Mesendoderm (in vitro differentiated cells): ENCODE measurements around the gene RASSF10.

ENCODE experiments used
- DNase-seq: peaks from one replicate; pipeline ENCODE4 v3.0.0; 2013
- H2AK5ac ChIP-seq: 2 replicates; pipeline ENCODE4 v1.6.1; 2013; ENCODE audit warnings: low read length, inconsistent platforms
- H2BK120ac ChIP-seq: 2 replicates; pipeline ENCODE4 v1.6.1; 2013; ENCODE audit warnings: low read depth, mild to moderate bottlenecking, low read length, moderate library complexity, mixed read lengths
- H2BK15ac ChIP-seq: replicated peaks from 2 replicates; pipeline ENCODE4 v1.6.1; 2013; ENCODE audit warnings: low read depth, mild to moderate bottlenecking, moderate library complexity
- H2BK5ac ChIP-seq: 2 replicates; pipeline ENCODE4 v1.6.1; 2013; ENCODE audit warnings: low read length, inconsistent platforms
- H3K18ac ChIP-seq: 2 replicates; pipeline ENCODE4 v1.6.1; 2013; ENCODE audit warnings: mild to moderate bottlenecking, low read length, mixed read lengths
- H3K23ac ChIP-seq: one replicate; pipeline ENCODE4 v1.6.1; 2013; ENCODE audit warnings: low read length
- H3K27ac ChIP-seq: 2 replicates; pipeline ENCODE4 v1.5.1; 2013; ENCODE audit warnings: low read depth, mild to moderate bottlenecking, inconsistent platforms, low read length, moderate library complexity
- H3K27me3 ChIP-seq: 2 replicates; pipeline ENCODE4 v1.6.1; 2013; ENCODE audit warnings: low read length, control low read depth, mild to moderate bottlenecking, inconsistent platforms; ENCODE audit not compliant: insufficient read depth, poor library complexity
- H3K36me3 ChIP-seq: 2 replicates; pipeline ENCODE4 v1.6.1; 2013; ENCODE audit warnings: low read length, inconsistent platforms; ENCODE audit not compliant: control insufficient read depth, insufficient read depth
- H3K4ac ChIP-seq: one replicate; pipeline ENCODE4 v1.6.1; 2013; ENCODE audit warnings: low read depth, mild to moderate bottlenecking, low read length, moderate library complexity
- H3K4me1 ChIP-seq: 2 replicates; pipeline ENCODE4 v1.6.1; 2013; ENCODE audit warnings: low read depth, low read length, inconsistent platforms; ENCODE audit not compliant: control insufficient read depth
- H3K4me2 ChIP-seq: 2 replicates; pipeline ENCODE4 v1.6.1; 2013; ENCODE audit warnings: low read length
- H3K4me3 ChIP-seq: 2 replicates; pipeline ENCODE4 v1.5.1; 2013; ENCODE audit warnings: mild to moderate bottlenecking, low read length
- H3K56ac ChIP-seq: one replicate; pipeline ENCODE4 v1.6.1; 2013; ENCODE audit warnings: low read length
- H3K79me1 ChIP-seq: 2 replicates; pipeline ENCODE4 v1.6.1; 2013; ENCODE audit warnings: low read length, inconsistent platforms
- H3K79me2 ChIP-seq: 2 replicates; pipeline ENCODE4 v1.6.1; 2013; ENCODE audit warnings: mild to moderate bottlenecking, low read length; ENCODE audit not compliant: control insufficient read depth, insufficient read depth
- H3K9ac ChIP-seq: 2 replicates; pipeline ENCODE4 v1.6.1; 2013; ENCODE audit warnings: low read length, inconsistent platforms
- H4K5ac ChIP-seq: one replicate; pipeline ENCODE4 v1.6.1; 2013; ENCODE audit warnings: low read length
- H4K8ac ChIP-seq: one replicate; pipeline ENCODE4 v1.6.1; 2013; ENCODE audit warnings: low read depth, mild to moderate bottlenecking, control low read depth, low read length, moderate library complexity
- WGBS: extraction: QIAGEN DNeasy Blood & Tissue Kit; methylation state at CpG from one replicate; pipeline ENCODE4 v1.1.7; 2013; ENCODE audit warnings: low lambda C conversion rate, missing lambda C conversion rate; ENCODE audit not compliant: insufficient coverage; ENCODE audit errors: extremely low coverage; 5-methylcytosine and 5-hydroxymethylcytosine counted together

Gene RASSF10

GRCh38 chr11:13010749-13011465, 1.8 kb downstream of the RASSF10 start:
- no peak overlapping the region for H3K27ac ChIP-seq
- DNase-seq: peak; percentile 57
- H3K27me3 ChIP-seq: no peaks in the 10 kb centered on the region

GRCh38 chr11:13011466-13012055, 2.4 kb downstream of the RASSF10 start:
- no peaks in the 10 kb centered on the region for H3K79me1 ChIP-seq
- H3K27me3 ChIP-seq: no peaks in the 10 kb centered on the region
- peaks cover 12% of the 10 kb centered on the region for H3K4me1 ChIP-seq
- no peaks in the 10 kb centered on the region for H3K36me3 ChIP-seq
- no peak overlapping the region for H2AK5ac ChIP-seq
- peak; percentile 5 for DNase-seq
- no CpG with 5 or more reads among the region's 7 CpGs for WGBS
- H3K27ac ChIP-seq: peak overlapping the region; percentile 20
- peak overlapping the region; percentile 46 for H3K4me2 ChIP-seq
- H3K23ac ChIP-seq: no peak overlapping the region
- no peak overlapping the region for H2BK120ac ChIP-seq
- H2BK15ac ChIP-seq: no peak overlapping the region
- no peak overlapping the region for H4K5ac ChIP-seq
- H3K4ac ChIP-seq: no peak overlapping the region
- no peak overlapping the region for H4K8ac ChIP-seq
- no peak overlapping the region for H3K18ac ChIP-seq
- peak overlapping the region; percentile 75 for H3K9ac ChIP-seq
- H3K56ac ChIP-seq: peak overlapping the region; percentile 79
- H2BK5ac ChIP-seq: no peak overlapping the region
- H3K4me3 ChIP-seq: peak overlapping the region; percentile 63
- H3K79me2 ChIP-seq: no peaks in the 10 kb centered on the region

More at GRCh38 chr11:13010749-13011465, 1.8 kb downstream of the RASSF10 start:
- H3K56ac ChIP-seq: peak overlapping the region; percentile 93
- peak overlapping the region; percentile 46 for H3K4me2 ChIP-seq
- H3K23ac ChIP-seq: no peak overlapping the region
- no peaks in the 10 kb centered on the region for H3K79me1 ChIP-seq
- H3K9ac ChIP-seq: peak overlapping the region; percentile 80
- peak overlapping the region; percentile 22 for H2BK5ac ChIP-seq
- no CpG with 5 or more reads among the region's 37 CpGs for WGBS
- H2AK5ac ChIP-seq: no peak overlapping the region
- H3K4me3 ChIP-seq: peak overlapping the region; percentile 63
- no peak overlapping the region for H4K5ac ChIP-seq
- H3K36me3 ChIP-seq: no peaks in the 10 kb centered on the region
- no peak overlapping the region for H3K4ac ChIP-seq
- no peak overlapping the region for H4K8ac ChIP-seq
- no peak overlapping the region for H2BK120ac ChIP-seq
- H3K18ac ChIP-seq: peak overlapping the region; percentile 13
- no peak overlapping the region for H2BK15ac ChIP-seq
- H3K4me1 ChIP-seq: peaks cover 12% of the 10 kb centered on the region
- H3K79me2 ChIP-seq: no peaks in the 10 kb centered on the region

GRCh38 chr11:13012056-13012661, 3.0 kb downstream of the RASSF10 start:
- peaks cover 12% of the 10 kb centered on the region for H3K4me1 ChIP-seq
- H3K9ac ChIP-seq: peak overlapping the region; percentile 37
- H3K56ac ChIP-seq: no peak overlapping the region
- H3K4me3 ChIP-seq: no peak overlapping the region
- no peaks in the 10 kb centered on the region for H3K79me1 ChIP-seq
- H3K23ac ChIP-seq: no peak overlapping the region
- no peak overlapping the region for H2BK15ac ChIP-seq
- H3K79me2 ChIP-seq: no peaks in the 10 kb centered on the region
- H2AK5ac ChIP-seq: no peak overlapping the region
- H3K27ac ChIP-seq: no peak overlapping the region
- no peak overlapping the region for H3K4ac ChIP-seq
- H4K5ac ChIP-seq: no peak overlapping the region
- DNase-seq: peak; percentile 98
- H2BK5ac ChIP-seq: no peak overlapping the region
- no peaks in the 10 kb centered on the region for H3K27me3 ChIP-seq
- H3K18ac ChIP-seq: no peak overlapping the region
- H3K36me3 ChIP-seq: no peaks in the 10 kb centered on the region
- H4K8ac ChIP-seq: no peak overlapping the region
- no peak overlapping the region for H2BK120ac ChIP-seq
- WGBS: no CpG with 5 or more reads among the region's 9 CpGs
- H3K4me2 ChIP-seq: no peak overlapping the region

GRCh38 chr11:13013054-13013488, 4.0 kb downstream of the RASSF10 start:
- peak overlapping the region; percentile 0 for H3K4me2 ChIP-seq
- H3K79me1 ChIP-seq: no peaks in the 10 kb centered on the region
- no peaks in the 10 kb centered on the region for H3K27me3 ChIP-seq
- no peaks in the 10 kb centered on the region for H3K36me3 ChIP-seq
- H3K9ac ChIP-seq: peak overlapping the region; percentile 21
- peak overlapping the region; percentile 26 for H3K56ac ChIP-seq
- H2AK5ac ChIP-seq: no peak overlapping the region
- H3K23ac ChIP-seq: no peak overlapping the region
- no peak overlapping the region for H2BK15ac ChIP-seq
- no peak overlapping the region for H3K4ac ChIP-seq
- H3K27ac ChIP-seq: no peak overlapping the region
- no peak overlapping the region for H4K5ac ChIP-seq
- H3K18ac ChIP-seq: no peak overlapping the region
- H3K4me1 ChIP-seq: peaks cover 11% of the 10 kb centered on the region
- no peak overlapping the region for H2BK5ac ChIP-seq
- no CpG with 5 or more reads among the region's 7 CpGs for WGBS
- H4K8ac ChIP-seq: no peak overlapping the region
- no peak overlapping the region for H3K4me3 ChIP-seq
- H3K79me2 ChIP-seq: no peaks in the 10 kb centered on the region
- no peak for DNase-seq
- H2BK120ac ChIP-seq: no peak overlapping the region

DNA sequence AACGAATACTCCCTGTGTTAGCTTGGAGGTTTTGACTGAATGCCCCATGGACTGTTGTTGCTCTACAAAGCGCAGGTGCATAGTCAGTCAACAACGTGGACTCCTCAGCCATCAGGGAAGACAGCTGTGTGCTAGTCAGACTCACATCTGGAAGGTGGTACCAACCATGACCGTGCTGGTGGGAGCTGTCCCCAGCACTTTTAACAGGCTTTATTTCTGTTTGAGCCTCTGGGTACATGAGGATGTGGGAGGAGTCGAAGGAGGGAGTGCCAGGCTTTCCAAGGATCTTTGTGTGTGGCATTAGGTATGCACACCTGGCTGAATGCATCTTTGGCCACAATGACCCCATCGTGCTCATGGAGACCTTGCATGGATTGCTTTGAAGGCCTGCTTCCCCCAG, 6.6 kb downstream of the RASSF10 start:
- Histone ChIP-seq H3K27ac (no peak overlapping the region), H2BK120ac (no peak overlapping the region), H2AK5ac (no peak overlapping the region), H3K4ac (no peak overlapping the region), H4K8ac (no peak overlapping the region), H2BK15ac (no peak overlapping the region), H3K18ac (no peak overlapping the region), H3K79me1 (no peaks in the 10 kb centered on the region), H3K36me3 (no peaks in the 10 kb centered on the region), H3K23ac (no peak overlapping the region), H3K4me3 (no peak overlapping the region), H3K9ac (no peak overlapping the region), H2BK5ac (no peak overlapping the region), H3K79me2 (no peaks in the 10 kb centered on the region), H3K4me2 (no peak overlapping the region), H3K4me1 (peaks cover 7% of the 10 kb centered on the region), H3K56ac (no peak overlapping the region), H3K27me3 (no peaks in the 10 kb centered on the region), H4K5ac (no peak overlapping the region)
- WGBS: no CpG with 5 or more reads among the region's 6 CpGs
- no peak for DNase-seq
